Activated CD8-positive, alpha-beta memory T cell treated with anti-CD3 and anti-CD28 coated beads, Interleukin-2, amount 50 U/mL, for 24 hours (primary cell): ENCODE data around the gene FAIM2.

ENCODE experiments used
- DNase-seq: peaks from one replicate; pipeline ENCODE4 v3.0.0-alpha.2; 2020; ENCODE audit errors: extremely low read depth

The FAIM2 gene

DNA sequence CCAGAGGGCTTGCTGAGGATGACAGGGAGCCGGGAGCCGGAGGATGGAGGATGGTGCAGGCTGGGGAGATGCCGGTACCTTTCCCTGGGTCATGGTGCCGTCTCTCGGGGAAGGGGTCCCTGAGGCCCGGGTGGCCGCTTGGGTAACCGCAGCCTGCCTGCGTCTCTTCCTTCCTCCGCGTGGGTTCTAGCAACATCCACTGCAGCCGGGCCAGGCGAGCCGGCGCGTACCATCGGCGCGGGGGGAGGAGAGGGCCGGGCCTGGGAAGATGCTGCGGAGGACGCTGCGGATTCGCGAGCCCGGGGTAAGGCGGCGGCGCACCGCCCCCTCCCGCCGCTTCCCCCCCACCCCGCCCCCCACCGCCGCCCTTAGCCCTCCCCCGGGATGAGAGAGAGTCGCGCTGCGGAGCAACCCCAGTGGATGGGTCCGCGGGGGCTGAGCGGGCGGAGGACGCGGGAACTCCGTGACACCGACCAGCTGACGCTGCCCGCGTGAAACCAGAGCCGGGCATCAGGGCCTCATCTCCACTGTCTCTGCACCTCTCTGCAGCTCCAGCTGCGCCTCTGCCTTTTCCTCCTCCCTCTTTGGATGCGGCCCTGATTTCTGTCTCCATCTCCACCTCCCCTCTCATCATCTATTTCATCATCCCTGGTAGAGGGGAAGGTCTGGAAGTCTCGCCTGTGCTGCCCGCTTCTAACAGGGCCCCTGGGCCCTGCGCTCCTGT, at the start of gene FAIM2:
Gene FAIM2, minus strand, starts transcription at position 201 of the 724 bp plus-strand sequence. Its CDS starts 108 bp downstream, at position 93.
- no peak for DNase-seq

- no peak for DNase-seq
Measured at GRCh38 chr12:49953151-49953550, 49.5 kb upstream of the FAIM2 start.

DNA sequence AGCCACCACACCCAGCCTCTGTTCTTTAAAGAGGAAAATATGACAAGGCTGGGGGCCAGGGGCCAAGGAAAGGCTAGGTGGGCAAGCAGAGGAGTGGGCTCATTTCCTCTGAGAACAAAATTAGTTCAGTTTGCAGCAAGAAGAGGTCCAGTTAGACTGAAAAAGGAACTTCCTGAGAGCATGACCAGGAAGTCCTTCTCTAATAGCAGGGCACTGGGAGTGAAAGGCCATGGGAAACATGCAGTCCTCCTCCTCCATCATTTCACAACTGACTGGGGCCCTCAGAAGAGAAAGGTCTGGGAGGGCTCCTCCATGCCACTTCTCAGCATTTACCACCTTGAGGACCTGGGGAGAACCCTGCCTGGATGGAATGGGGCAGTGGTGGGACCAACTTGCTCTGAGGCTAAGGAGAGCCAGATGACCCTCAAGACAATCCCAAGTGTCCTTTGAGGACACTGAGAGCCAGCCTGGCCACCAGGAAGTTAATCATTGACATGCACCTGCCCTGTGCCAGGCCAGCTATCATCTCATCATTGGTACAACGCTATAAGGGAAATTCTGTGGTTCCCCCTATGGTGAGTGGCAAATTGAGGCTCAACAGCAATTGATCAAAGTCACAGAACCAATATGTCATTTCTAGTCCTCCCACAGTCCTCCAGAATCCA, 48.8 kb upstream of the FAIM2 start:
- no peak for DNase-seq

- DNase-seq = no peak
Measured at GRCh38 chr12:49951411-49952240, 47.9 kb upstream of the FAIM2 start.

DNA sequence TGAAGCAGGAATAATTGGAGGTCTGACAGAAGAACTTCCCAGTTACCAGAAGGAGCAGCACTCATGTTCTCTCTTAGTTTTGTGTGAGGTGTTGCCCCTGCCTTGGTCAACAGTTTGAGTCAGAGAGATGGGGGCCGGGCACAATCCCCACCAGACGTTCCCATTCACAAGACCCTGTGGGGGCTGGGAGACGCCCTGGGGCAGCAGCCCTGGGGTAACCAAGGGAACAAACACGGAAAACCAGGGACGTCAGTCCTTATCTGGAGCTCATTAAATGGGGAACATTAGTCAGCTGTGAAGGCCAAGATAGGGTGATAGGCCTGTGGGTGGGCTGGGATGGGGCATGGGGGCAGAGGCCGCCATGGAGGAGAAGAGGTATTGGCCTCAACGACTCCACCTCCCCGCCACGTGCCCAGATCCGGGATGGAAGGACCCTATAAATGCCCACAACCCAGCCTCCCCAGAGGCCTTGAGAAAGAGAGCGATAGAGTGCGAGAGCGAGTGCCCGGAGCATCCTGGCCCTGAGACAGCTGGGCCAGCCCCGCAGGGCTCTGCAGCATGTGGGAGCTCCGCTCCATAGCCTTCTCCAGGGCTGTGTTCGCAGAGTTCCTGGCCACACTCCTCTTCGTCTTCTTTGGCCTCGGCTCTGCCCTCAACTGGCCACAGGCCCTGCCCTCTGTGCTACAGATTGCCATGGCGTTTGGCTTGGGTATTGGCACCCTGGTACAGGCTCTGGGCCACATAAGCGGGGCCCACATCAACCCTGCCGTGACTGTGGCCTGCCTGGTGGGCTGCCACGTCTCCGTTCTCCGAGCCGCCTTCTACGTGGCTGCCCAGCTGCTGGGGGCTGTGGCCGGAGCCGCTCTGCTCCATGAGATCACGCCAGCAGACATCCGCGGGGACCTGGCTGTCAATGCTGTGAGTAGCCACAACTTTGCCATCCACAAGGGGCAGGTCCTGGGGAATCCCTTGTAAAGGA, 46.9 kb upstream of the FAIM2 start, which contains the start of gene AQP2:
Gene AQP2, plus strand, starts transcription at position 465 of the 979 bp plus-strand sequence. Its CDS starts 94 bp downstream, at position 559.
- no peak for DNase-seq

DNA sequence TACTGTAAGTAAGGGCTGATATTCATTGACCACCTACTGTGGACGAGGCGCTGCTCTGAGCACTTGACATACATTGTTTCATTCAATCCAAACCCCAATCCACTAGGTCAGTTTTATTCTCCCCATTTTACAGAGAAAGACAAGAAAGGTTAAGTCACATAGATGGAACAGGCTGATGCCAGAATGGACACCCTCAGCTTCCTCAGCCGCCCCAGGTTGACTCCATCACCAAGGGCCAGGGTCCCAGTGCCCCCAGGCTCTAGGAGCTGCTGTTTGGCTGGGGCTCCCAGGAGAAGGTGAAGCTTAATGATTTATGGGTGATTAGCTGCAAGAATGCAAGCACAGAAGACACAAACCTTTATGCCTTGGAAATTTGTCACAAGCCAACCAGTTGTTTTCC, 46.2 kb upstream of the FAIM2 start:
- no peak for DNase-seq

DNA sequence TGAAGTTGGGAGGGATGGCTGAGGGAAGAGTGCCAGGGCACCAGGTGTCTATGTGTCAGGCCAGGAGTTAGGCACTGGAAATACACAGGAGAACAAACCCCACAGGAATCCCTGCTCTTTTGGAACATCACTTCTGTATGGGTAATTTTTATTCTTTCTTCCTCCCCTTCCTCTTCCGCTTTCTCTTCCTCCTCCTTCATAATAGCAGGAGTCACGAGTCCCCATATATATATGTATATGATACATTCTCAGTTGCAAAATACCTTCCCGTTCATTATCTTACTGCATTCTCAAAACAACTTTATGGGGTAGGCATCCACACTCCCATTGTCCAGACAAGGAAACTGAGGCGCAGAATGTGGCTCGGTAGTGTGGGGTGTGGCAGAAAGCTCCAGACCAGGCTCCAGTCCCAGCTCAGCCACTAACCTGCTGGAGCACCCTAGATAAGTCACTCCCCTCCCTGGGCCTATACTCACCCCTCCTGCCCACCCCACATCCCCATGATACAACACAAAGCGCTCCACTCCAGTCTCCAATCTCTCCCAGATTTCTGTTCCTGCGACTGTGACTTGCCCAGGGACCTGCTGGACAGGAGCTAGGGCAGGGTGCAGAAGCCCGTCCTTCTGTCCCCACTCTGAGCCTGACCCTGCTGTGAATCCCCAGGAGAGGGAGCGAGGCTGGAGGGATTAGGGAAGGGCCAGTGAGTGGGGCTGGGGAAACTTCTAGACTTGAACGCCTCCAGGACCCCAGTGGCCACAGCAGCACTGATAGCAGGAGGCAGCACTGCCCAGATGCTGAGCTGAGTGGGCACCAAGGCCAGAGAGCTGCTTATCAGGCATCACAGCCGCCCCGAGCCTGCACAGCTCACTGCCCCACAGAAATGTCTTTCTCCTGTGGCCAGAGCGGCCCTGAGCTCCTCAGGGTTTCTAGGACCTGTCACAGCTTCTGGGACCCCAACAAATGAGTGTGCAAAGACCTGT, 45.5 kb upstream of the FAIM2 start:
- no peak for DNase-seq

DNA sequence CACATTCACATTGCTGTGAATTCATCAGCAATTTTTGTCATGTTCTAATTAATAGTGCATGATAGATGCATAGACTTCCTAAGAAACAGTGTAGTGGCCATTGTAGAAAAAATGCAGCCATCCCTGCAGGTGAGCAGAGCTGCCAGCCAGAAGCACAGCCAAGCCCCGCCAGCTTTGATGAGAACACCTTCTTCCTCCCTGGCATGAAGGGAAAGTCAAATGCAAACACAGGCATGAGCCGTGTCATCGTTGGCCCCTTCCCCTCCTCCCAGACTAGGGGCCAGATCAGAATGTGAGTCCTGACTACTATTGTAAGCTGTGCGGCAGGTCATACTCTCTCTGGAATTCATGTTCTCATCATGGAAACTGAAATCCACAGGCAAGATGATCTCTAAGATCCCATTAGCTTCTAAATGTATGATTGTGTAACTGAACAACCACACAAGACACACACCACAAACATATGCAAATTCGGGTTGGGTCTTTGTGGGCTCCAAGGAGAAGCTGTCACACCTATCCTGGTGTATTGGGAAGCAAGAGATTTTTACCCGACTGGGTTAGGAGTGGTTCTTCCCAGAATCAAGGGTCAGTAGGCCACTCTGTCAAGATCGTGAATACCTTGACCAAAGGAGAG, 44.0 kb upstream of the FAIM2 start:
- no peak for DNase-seq

GRCh38 chr12:49946497-49946896, 42.8 kb upstream of the FAIM2 start:
- DNase-seq = no peak

GRCh38 chr12:49946086-49946485, 42.4 kb upstream of the FAIM2 start:
- no peak for DNase-seq

DNA sequence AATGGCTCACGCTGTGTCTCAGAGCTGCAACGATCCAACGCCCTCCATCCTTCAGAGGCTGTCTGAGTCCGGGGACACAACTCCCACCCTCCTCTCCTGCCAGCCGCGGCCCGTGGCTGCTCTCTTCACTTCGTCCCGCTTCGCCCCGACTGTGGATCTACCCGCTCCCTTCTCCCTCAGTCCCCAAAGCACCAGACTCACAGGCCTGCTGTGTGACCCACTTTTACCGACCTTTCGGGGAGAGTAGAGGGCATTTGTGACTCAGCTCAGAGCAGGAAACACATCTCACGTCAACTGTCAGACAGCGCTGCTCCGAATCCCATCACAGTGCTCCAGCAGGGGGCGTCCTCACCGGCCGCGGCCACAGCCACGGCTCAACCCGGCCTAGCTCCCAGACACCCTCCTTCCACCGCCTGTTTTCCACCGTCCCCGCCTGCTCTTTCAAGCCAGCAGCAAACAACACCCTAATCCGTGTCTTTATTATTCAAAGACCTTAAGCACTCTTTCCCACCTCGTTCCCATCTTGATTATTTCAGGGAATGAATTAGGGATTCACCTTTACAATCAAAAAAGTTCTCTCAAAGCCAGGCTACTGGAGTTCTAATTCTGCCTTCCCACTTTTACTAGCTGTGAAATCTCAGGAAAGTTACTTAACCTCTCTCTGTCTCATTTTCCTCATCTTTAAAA, 41.8 kb upstream of the FAIM2 start:
- peak; percentile 65 for DNase-seq

DNA sequence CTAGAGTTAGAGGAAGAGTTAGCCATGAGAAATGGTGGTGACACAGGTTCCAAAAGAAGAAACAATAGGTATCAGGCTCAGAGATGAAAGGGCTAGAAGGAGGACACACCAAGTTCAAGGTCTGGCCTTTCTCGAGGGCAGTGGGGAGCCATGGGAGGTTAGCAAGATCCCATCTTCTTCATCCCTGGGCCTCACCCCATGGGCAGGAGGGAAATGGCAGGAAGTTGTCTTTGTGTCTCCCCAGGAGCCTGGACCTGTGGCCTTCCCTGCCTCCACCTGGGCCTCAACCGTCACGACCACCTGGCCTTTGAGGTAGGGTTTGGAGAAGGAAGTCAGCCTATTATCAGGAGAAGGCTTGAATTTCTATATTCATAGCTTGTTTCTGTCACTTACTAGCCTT, 41.0 kb upstream of the FAIM2 start:
- DNase-seq = no peak

- DNase-seq = no peak
Measured at GRCh38 chr12:49944046-49944445, 40.3 kb upstream of the FAIM2 start.

DNA sequence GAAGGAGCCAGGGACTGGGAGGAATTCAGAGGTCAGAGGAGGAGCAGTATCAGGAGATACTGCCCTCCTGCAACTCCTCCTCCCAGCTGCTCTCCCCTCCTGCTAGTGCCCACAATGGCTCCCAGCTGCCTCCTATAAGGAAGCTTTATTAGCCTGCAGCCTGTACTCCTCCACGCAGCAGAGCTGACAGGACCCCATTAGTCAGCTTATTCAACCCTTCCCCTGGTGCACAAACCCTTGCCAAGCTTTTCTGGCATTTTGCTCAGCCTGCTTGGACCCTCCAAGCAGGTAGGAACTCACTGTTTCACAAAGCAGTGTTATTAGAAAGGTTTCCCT, 39.9 kb upstream of the FAIM2 start:
- DNase-seq = no peak

- no peak for DNase-seq
Measured at GRCh38 chr12:49942921-49943624, 39.4 kb upstream of the FAIM2 start.

DNA sequence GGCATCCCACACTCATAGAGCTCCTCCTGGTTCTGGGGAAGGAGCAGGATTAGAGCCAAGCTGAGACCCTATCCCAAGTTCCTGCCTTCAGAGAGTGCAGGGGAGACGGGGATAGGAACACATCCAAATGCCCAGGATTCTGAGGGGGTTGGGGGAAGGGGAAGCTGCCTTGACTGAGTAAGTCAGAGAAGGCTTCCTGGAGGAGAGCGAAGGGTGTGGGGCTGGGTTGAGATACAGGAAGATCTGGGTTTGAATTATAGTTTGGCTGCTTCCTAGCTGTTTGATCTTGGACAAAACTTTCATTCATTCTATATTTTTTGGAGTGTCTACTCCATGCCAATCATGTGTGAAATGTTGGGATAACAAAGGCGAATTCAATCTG, 38.8 kb upstream of the FAIM2 start:
- DNase-seq = no peak

GRCh38 chr12:49941556-49942511, 38.1 kb upstream of the FAIM2 start:
- DNase-seq = no peak
